ENCODE data around the gene FAM170B.

DNA sequence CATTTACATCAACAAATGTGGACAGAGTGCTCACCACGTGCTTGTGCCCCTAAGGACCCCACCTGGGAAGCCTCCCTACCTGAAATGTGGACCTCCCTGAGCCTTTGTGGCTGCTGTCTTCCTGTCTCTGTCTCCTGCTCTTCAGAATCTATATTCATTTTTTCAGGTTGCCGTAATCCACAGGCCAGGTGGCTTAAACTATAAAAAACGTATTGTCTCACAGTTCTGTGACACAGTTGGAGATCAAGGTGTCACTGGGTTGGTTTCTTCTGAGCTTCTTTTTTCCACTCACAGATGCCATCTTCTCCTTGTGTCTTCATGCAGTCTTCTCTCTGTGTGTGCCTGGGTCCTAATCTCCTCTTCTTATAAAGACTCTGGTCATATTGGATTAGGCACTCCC is 12.9 kb downstream of the FAM170B start:
- TF ChIP-seq, protein P1, sequence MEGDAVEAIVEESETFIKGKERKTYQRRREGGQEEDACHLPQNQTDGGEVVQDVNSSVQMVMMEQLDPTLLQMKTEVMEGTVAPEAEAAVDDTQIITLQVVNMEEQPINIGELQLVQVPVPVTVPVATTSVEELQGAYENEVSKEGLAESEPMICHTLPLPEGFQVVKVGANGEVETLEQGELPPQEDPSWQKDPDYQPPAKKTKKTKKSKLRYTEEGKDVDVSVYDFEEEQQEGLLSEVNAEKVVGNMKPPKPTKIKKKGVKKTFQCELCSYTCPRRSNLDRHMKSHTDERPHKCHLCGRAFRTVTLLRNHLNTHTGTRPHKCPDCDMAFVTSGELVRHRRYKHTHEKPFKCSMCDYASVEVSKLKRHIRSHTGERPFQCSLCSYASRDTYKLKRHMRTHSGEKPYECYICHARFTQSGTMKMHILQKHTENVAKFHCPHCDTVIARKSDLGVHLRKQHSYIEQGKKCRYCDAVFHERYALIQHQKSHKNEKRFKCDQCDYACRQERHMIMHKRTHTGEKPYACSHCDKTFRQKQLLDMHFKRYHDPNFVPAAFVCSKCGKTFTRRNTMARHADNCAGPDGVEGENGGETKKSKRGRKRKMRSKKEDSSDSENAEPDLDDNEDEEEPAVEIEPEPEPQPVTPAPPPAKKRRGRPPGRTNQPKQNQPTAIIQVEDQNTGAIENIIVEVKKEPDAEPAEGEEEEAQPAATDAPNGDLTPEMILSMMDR (IDR thresholded peaks at IDR 0.05), result no peak
- TF ChIP-seq POLR2AphosphoS5 (IDR thresholded peaks at IDR 0.05; ENCODE audit: low read depth, low read length) (no peak), SIN3A (IDR thresholded peaks at IDR 0.05; ENCODE audit: borderline replicate concordance, insufficient read depth, low read depth, low read length) (no peak)
- TF ChIP-seq, protein P2, sequence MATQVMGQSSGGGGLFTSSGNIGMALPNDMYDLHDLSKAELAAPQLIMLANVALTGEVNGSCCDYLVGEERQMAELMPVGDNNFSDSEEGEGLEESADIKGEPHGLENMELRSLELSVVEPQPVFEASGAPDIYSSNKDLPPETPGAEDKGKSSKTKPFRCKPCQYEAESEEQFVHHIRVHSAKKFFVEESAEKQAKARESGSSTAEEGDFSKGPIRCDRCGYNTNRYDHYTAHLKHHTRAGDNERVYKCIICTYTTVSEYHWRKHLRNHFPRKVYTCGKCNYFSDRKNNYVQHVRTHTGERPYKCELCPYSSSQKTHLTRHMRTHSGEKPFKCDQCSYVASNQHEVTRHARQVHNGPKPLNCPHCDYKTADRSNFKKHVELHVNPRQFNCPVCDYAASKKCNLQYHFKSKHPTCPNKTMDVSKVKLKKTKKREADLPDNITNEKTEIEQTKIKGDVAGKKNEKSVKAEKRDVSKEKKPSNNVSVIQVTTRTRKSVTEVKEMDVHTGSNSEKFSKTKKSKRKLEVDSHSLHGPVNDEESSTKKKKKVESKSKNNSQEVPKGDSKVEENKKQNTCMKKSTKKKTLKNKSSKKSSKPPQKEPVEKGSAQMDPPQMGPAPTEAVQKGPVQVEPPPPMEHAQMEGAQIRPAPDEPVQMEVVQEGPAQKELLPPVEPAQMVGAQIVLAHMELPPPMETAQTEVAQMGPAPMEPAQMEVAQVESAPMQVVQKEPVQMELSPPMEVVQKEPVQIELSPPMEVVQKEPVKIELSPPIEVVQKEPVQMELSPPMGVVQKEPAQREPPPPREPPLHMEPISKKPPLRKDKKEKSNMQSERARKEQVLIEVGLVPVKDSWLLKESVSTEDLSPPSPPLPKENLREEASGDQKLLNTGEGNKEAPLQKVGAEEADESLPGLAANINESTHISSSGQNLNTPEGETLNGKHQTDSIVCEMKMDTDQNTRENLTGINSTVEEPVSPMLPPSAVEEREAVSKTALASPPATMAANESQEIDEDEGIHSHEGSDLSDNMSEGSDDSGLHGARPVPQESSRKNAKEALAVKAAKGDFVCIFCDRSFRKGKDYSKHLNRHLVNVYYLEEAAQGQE (IDR thresholded peaks at IDR 0.05; ENCODE audit: insufficient read depth in 1 of 2, low read depth in 2 of 2, low read length in 1 of 2), result no peak
